ENCODE results near the gene SENP8.
A peak's percentile ranks its signal among the peaks of the same experiment; 100 is the strongest.
"Not testable (repeated sequence)": the region's sequence is repeated elsewhere in the genome, so short reads cannot be mapped to it uniquely, and the experiment has no call there.

Gene SENP8

DNA sequence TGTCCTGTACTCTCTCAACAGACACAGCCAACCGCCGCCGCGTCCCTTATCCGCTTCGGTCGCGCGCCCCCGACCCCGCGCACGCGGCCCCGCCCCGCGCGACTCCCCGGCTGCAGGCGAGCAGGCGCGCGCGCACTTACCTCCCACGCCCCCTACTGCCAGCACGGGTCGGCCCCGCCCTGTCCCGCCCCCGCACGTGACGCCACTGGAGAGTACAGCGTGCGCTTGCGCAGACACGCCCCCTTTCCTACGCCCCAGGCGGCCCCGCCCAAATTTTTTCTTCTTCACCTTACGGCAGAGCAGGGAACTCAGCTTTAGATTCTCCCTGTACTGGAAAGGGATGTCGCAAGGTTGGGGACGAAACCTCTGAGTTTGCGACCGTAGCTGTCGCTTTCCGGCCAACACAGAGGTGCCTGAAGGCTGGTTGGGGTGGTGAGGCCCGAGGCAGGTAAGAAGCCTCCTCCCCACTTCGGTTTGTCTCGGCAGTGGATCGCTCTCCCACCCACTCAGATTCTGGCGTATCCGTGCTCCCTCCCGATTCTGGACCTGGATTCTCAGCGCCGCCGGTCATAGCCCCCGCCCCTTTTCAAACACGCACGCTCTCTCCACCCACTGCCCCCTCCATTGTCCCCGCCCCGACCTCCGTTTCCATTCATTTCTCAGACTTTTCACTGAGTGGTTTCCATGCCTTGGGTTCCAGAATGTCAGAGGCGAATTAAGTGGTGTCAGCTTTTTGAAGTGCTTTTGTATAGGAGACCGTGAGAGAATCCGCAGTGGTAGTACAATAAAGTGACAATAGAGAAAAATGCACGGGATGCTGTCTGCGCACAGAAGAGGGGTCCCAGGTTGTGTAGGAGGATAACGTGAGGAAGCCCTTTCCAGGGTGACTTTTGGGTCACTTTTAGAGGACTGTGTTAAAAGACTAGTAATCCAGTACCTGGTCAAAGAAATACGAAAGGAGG, at the start of gene SENP8, which contains the start of gene MYO9A:
Gene SENP8 (plus strand): TSS at position 387 of the 962 bp plus-strand sequence. CDS start 21,221 bp downstream, outside the sequence.
Gene MYO9A (minus strand): TSS at position 134 of the 962 bp plus-strand sequence. CDS start 71,587 bp downstream, outside the sequence.
- peak; percentile 99 for DNase-seq (ENCODE audit: low read depth in 2 of 2)

DNA sequence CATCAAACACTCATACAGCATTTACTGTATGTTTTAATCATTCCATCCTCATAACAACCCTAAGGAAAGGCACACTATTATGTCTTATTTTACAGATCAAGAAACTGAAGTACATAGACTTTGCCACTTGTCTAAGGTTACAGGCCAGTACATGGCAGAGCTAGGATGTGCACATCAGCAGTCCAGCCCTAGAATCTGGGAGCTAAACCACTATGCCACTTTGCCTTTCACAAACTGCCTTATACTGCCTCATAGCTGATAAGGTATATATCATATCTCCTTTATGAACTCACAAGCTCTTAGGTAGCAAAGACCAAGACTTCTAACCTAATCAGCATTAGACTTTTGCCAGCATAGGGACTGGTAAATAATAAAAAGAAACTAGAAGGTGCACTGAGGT, 49.3 kb upstream of the SENP8 start:
- DNase-seq (ENCODE audit: low read depth in 2 of 2) = no peak

- DNase-seq (ENCODE audit: low read depth in 2 of 2) = no peak
Measured at GRCh38 chr15:72070817-72071447, 47.3 kb upstream of the SENP8 start.

- not testable (repeated sequence) for DNase-seq (ENCODE audit: low read depth in 2 of 2)
Measured at GRCh38 chr15:72071448-72071825, 46.8 kb upstream of the SENP8 start.

DNA sequence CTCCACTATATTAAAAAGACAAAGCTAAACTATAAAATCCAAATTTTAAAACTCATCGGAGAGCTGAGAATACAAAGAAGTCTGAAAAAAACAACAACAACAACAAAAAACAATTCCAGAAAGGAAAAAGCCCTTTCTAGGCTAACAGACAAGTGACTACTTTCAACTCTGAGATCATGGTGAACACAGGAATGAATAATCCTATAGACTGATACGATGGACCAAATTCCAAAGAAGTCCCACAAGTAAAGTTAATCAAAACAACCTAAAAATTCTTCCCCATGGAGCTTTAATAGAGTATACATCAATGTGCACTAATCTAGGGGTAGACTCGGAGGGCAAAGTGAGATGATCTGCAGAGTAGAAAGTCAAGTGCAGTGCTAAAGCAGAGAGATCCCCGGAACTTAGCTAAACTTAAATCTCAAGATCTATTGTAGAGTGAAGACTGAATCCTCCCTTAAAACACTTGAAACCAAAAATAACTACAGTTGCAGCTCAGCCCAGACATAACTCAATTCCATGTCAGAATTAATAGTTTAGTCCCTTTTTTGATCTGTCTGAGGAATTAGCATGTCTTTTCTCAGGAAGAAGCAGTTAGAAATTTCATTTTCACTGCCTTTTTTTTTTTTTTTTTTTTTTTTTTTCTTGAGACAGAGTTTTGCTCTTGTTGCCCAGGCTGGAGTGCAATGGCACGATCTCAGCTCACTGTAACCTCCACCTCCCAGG, 43.7 kb upstream of the SENP8 start:
- DNase-seq (ENCODE audit: low read depth in 2 of 2) = no peak

DNA sequence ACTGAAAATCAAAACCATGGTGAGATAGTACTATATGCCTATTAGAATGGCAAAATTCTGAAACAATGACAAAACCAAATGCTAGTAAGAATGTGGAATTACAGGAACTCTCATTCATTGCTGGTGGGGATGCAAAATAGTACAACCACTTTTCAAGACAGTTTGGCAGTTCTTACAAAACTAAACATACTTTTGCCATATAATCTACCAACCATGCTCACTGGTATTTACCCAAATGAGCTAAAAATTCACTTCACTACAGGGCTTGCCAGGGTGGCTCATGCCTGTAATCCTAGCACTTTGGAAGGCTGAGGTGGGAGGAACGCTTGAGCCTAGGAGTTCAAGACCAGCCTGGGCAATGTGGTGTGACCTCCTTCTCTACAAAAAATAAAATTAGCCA, 40.3 kb upstream of the SENP8 start:
- no peak for DNase-seq (ENCODE audit: low read depth in 2 of 2)

DNA sequence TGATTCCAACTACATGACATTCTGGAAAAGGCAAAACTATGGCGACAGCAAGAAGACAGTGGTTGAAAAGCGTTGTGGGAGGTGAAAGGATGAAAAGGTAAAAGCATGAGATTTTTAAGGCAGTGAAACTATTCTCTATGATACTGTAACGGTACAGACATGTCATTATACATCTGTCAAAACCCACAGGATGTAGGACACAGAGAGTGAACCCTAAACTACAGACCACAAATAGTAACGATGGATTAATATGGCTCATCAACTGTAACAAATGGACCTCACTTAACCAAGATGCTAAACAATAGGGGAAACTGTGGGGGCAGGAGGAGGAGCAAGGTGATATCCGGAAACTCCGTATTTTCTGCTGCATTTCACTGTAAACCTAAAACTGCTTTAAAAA, 39.3 kb upstream of the SENP8 start:
- DNase-seq (ENCODE audit: low read depth in 2 of 2) = no peak

DNA sequence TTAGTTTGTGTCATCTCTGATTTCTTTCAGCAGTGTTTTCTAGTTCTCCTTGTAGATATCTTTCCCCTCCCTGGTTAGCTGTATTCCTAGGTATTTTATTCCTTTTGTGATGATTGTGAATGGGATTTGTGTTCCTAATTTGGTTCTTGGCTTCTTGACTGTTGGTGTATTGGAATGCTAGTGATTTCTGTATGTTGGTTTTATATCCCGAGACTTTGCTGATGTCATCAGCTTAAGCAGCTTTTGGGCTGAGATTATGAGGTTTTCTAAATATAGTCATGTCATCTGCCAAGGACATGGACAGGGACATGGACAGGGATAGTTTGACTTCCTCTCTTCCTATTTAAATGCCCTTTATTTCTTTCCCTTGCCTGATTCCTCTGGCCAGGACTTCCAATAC, 36.0 kb upstream of the SENP8 start:
- DNase-seq (ENCODE audit: low read depth in 2 of 2) = no peak

DNA sequence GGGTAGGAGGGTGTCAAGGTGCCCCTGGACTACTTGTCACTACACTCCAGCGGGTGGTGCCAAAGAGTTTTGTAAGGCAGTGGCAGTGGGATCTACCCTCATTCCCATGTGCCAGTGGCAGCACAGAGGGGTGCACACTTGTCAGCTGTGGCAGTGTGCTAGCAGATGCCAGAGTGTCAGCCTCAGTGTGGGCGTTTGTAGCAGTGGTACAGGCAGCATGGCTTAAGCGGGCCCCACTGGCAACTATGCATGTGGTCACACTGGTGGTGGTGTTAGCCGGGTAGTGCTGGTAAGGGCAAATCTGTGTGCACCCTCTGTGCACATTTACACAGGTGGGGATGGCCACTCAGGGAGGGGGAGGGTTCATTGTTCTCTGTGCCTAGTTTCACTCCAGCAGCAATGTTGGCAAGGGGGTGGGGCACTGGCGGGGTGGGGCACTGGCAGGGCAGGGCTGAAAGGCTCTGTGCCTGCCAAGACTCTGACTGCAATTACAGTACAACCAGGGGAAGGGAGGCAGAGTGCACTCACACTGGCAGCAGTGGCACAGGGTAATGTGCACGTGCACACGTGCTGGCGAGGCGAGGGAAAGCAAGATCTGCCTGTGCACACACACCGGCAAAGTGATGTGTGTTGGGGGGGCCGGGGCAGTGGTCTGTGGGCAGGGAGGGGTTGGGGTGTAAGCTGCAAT, 32.0 kb upstream of the SENP8 start:
- DNase-seq (ENCODE audit: low read depth in 2 of 2) = no peak

GRCh38 chr15:72086920-72087648, 31.1 kb upstream of the SENP8 start:
- no peak for DNase-seq (ENCODE audit: low read depth in 2 of 2)

DNA sequence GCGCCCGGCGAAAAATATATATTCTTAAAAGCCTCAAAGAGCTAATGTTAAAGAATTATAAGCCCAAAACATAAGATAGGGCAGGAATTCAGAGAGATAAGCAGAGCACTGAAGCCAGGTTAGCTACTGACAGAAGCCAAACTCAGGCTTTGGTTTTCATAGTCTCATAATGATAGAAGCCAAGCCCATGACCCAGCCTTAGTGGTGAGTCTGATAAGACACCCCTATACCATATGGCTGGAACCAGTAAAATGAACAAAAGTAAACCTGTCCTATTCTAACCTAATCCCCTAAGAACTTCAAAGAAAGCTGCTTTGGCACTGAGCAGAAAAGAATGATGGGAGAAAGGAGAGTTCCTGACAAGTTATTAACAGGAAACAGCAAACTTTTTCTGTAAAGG, 26.2 kb upstream of the SENP8 start:
- no peak for DNase-seq (ENCODE audit: low read depth in 2 of 2)

DNA sequence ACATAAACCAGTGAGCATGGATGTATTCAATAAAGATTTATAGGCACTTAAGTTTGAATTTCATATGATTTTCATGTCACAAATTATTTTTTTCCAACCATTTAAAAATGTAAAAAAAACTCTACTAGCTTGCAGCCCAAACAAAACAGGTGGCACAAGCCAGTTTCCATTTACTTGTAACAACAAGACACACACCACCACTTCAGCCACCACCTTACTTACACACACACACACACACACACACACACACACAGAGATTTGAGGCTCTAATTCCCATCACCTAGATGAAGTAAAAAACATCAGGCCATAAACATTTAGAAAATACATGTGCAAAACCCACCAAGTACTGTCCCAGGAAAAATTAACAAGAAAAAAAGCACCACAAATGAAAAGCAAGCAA, 25.5 kb upstream of the SENP8 start:
- DNase-seq (ENCODE audit: low read depth in 2 of 2) = no peak

- no peak for DNase-seq (ENCODE audit: low read depth in 2 of 2)
Measured at GRCh38 chr15:72096796-72097195, 21.4 kb upstream of the SENP8 start.

GRCh38 chr15:72098040-72098439, 20.2 kb upstream of the SENP8 start:
- no peak for DNase-seq (ENCODE audit: low read depth in 2 of 2)

DNA sequence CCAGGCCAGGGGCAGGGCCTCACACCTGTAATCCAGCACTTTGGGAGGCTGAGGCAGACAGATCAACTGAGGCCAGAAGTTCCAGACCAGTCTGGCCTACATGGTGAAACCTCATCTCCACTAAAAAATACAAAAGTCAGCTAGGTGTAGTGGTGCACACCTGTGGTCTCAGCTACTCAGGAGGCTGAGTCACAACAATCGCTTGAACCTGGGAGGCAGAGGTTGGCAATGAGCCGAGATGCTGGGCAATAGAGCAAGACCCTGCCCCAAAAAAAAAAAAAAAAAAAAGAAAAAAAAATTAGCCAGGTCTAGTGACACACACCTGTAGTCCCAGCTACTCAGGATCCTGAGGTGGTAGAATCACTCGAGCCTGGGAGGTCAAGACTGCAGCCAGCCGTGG, 19.0 kb upstream of the SENP8 start:
- no peak for DNase-seq (ENCODE audit: low read depth in 2 of 2)

DNA sequence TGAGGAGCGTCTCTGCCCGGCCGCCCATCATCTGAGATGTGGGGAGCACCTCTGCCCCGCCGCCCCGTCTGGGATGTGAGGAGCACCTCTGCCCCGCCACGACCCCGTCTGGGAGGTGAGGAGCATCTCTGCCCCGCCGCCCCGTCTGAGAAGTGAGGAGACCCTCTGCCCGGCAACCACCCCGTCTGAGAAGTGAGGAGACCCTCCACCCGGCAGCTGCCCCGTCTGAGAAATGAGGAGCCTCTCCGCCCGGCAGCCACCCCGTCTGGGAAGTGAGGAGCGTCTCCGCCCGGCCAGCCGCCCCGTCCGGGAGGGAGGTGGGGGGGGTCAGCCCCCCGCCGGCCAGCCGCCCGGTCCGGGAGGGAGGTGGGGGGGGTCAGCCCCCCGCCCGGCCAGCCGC, 17.7 kb upstream of the SENP8 start:
- not testable (repeated sequence) for DNase-seq (ENCODE audit: low read depth in 2 of 2)

DNA sequence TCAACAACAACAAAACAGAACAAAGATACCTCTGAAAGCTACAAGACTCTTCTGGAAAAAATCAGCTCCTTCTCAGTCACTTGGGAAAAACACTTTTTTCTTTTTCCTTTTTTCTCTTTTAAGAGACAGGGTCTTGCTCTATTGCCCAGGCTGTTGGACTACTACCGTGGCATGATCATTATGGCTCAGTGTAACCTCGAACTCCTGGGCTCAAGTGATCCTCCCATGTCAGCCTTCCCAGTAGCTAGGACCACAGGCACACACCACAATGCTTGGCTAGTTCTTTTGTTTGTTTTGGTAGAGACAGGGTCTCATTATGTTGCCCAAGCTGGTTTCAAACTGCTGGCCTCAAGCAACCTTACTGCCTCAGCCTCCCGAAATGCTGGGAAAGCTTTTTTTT, 13.1 kb upstream of the SENP8 start:
- DNase-seq (ENCODE audit: low read depth in 2 of 2) = no peak

DNA sequence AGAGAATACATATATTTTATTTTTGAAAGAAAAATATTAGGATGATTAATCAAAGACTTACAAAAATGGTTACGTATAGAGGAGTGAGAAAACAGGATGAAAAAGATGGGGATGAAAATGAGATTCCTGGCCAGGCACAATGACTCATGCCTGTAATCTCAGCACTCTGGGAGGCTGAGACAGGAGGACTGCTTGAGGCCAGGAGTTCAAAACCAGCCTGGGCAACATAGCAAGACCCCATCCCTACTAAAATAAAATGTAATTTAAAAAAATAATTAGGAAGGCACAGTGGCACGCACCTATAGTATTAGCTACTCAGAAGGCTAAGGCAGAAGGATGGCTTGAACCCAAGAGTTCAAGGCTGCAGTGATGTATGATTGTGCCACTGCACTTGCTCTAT, 12.1 kb upstream of the SENP8 start:
- no peak for DNase-seq (ENCODE audit: low read depth in 2 of 2)

DNA sequence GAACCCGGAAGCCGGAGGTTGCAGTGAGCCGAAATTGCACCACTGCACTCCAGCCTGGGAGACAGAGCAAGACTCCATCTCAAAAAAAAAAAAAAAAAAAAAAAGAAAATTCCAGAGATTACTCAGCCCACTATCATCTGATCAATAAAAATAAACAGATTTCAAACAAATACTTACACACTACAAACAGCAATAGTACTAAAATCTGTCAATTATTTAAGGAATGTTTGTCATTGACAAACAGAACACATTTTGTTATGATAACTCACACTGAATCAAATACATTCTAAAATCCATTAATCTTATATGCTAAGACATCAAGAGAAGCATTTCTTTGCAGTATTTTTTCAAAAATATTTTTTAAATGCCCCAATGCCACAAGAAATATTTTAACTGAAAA, 7.8 kb upstream of the SENP8 start:
- no peak for DNase-seq (ENCODE audit: low read depth in 2 of 2)

GRCh38 chr15:72112116-72112515, 6.1 kb upstream of the SENP8 start:
- no peak for DNase-seq (ENCODE audit: low read depth in 2 of 2)

GRCh38 chr15:72112805-72113204, 5.4 kb upstream of the SENP8 start:
- no peak for DNase-seq (ENCODE audit: low read depth in 2 of 2)
